Left lung (tissue), 14 donors: ENCODE measurements around the gene NPTX1. TPM values are rescaled to one million over a fixed set of nuclear protein-coding genes. Genes with fewer than 3 reads are reported as not detected.

Source experiments
- ATAC-seq: fragments of 200-7000 bp; cut with Tn5 transposase; one replicate; pipeline ENCODE4 v1.9.1; 2020; ENCODE audit warnings: moderate library complexity
- DNase-seq, 4 donors: peaks; one replicate each; pipeline ENCODE4 v3.0.0-alpha.2; 2013 to 2020
- H3K27ac ChIP-seq, 2 donors: fragments of 200-600 bp; sonication (generic) in 1 of 2; one replicate each; pipeline versions ENCODE4 v1.5.0 to v1.8.0; 2020 to 2021
- H3K27me3 ChIP-seq, 2 donors: fragments of 200-600 bp; sonication (generic) in 1 of 2; one replicate each; pipeline versions ENCODE4 v1.5.0 to v1.8.0; 2020 to 2021
- H3K36me3 ChIP-seq, 2 donors: fragments of 200-600 bp; sonication (generic) in 1 of 2; one replicate each; pipeline versions ENCODE4 v1.5.0 to v1.8.0; 2020 to 2021
- H3K4me1 ChIP-seq, 2 donors: fragments of 200-600 bp; one replicate each; pipeline ENCODE4 v1.8.0; 2021
- H3K4me3 ChIP-seq, 2 donors: fragments of 200-600 bp; sonication (generic) in 1 of 2; one replicate each; pipeline versions ENCODE4 v1.5.0 to v1.8.0; 2020 to 2021; ENCODE audit warnings: mild to moderate bottlenecking in 1 of 2
- H3K9me3 ChIP-seq, 2 donors: fragments of 200-600 bp; sonication (generic) in 1 of 2; one replicate each; pipeline versions ENCODE4 v1.5.0 to v1.8.0; 2020 to 2021
- CTCF ChIP-seq, 2 donors: fragments of 200-600 bp; sonication (generic) in 1 of 2; IDR thresholded peaks; one replicate each; pipeline versions ENCODE4 v1.5.0 to v1.8.0; 2021; ENCODE audit warnings: antibody characterized with exemption in 2 of 2
- intact Hi-C, 2 donors: fragments of 100-400 bp; cut with DNase I; formaldehyde crosslinking; loops; one replicate each; pipeline versions ENCODE4 v1.11.2 to v1.14.2; 2022
- long read RNA-seq, 12 donors: library from polyadenylated mRNA in 2 of 12; unstranded in 2 of 12; transcript quantifications; one replicate each; pipeline ENCODE4 v2.0.0 and lab custom pipeline, GENCODE V29; 2019 to 2026
- polyA plus RNA-seq, 6 donors: library from polyadenylated mRNA; unstranded; fragments of 120-200 nt; gene quantifications; one replicate each; pipeline ENCODE4 v1.2.1, GENCODE V29; 2013; ENCODE audit not compliant: insufficient read length in 6 of 6
- total RNA-seq, 2 donors: library from RNA; stranded (reverse); fragmentation: NEBNext Ultra II Directional; extraction: Animal tissue kit (Norgen Biotek cat#: 25700); gene quantifications; one replicate each; pipeline ENCODE4 v1.2.1, GENCODE V29; 2021
- donor health status: DM: no; HTN: yes; CAD: no.
- donor health status: DM: no; HTN: no; CAD: no.

NPTX1 gene
- total RNA-seq, result under 1 TPM; 0.17 to 0.37 TPM
- polyA plus RNA-seq, result 1 to 10 TPM; 3.8 to 9.1 (median 7.8) TPM
- long read RNA-seq, donor 1, full-length matches to known transcripts, result 2 of 2 reads
- long read RNA-seq, donor 1, partial matches to known transcripts, result 0 of 2 reads
- long read RNA-seq, donor 1, other reads (novel, unspliced or antisense), result 0 of 2 reads
- long read RNA-seq, donor 2, full-length matches to known transcripts, result 5 of 5 reads
- long read RNA-seq, donor 2, partial matches to known transcripts, result 0 of 5 reads
- long read RNA-seq, donor 2, other reads (novel, unspliced or antisense), result 0 of 5 reads
- long read RNA-seq, donor 3, full-length matches to known transcripts, result 4 of 4 reads
- long read RNA-seq, donor 3, partial matches to known transcripts, result 0 of 4 reads
- long read RNA-seq, donor 3, other reads (novel, unspliced or antisense), result 0 of 4 reads
- long read RNA-seq, donor 4, result 0 reads
- long read RNA-seq, donor 5, full-length matches to known transcripts, result 2 of 2 reads
- long read RNA-seq, donor 5, partial matches to known transcripts, result 0 of 2 reads
- long read RNA-seq, donor 5, other reads (novel, unspliced or antisense), result 0 of 2 reads
- long read RNA-seq, donor 6, full-length matches to known transcripts, result 1 of 1 reads
- long read RNA-seq, donor 6, partial matches to known transcripts, result 0 of 1 reads
- long read RNA-seq, donor 6, other reads (novel, unspliced or antisense), result 0 of 1 reads
- long read RNA-seq, donor 7, result 0 reads
- long read RNA-seq, donor 8, full-length matches to known transcripts, result 1 of 1 reads
- long read RNA-seq, donor 8, partial matches to known transcripts, result 0 of 1 reads
- long read RNA-seq, donor 8, other reads (novel, unspliced or antisense), result 0 of 1 reads
- long read RNA-seq, donor 9, result 0 reads
- long read RNA-seq, donor 10, result 0 reads
- long read RNA-seq, donor 11, result 0 reads
- long read RNA-seq, donor 12, result 0 reads

GRCh38 chr17:80475910-80476876, at the start of gene NPTX1:
TSS of gene NPTX1 (minus strand) at chr17:80476607. CDS start at chr17:80476446, 161 bp downstream.
- H3K27ac ChIP-seq, result no peak within 1 kb of the TSS
- peak in 1 of 4 donors; percentile 25 for DNase-seq
- no peaks in the 10 kb centered on the region for H3K9me3 ChIP-seq
- TF ChIP-seq CTCF (IDR thresholded peaks at IDR 0.05), result no peak
- peak within 1 kb of the TSS in 1 of 2 donors; percentile 26 for H3K4me3 ChIP-seq
- peak; percentile 59 for ATAC-seq
- H3K36me3 ChIP-seq, result no peaks in the 10 kb centered on the region
- intact Hi-C loops, result no loop called here
- peaks cover 64 to 100% of the 10 kb centered on the region in 2 donors for H3K27me3 ChIP-seq
- peaks cover 20 to 42% of the 10 kb centered on the region in 2 donors for H3K4me1 ChIP-seq

- TF ChIP-seq CTCF (IDR thresholded peaks at IDR 0.05), result no peak
- Histone ChIP-seq H3K9me3 (no peaks in the 10 kb centered on the region), H3K27ac (no peak overlapping the region), H3K36me3 (no peaks in the 10 kb centered on the region), H3K4me1 (no peaks in the 10 kb centered on the region), H3K4me3 (no peak overlapping the region), H3K27me3 (peaks cover 0 to 30% of the 10 kb centered on the region in 2 donors)
- DNase-seq (no peak), ATAC-seq (no peak)
- intact Hi-C loops, result no loop called here
Observed at GRCh38 chr17:80523956-80524712, 47.7 kb upstream of the NPTX1 start.

GRCh38 chr17:80523054-80523744, 46.8 kb upstream of the NPTX1 start:
- intact Hi-C loops, result no loop called here
- H3K4me1 ChIP-seq, result no peaks in the 10 kb centered on the region
- H3K9me3 ChIP-seq, result no peaks in the 10 kb centered on the region
- H3K27me3 ChIP-seq, result peaks cover 0 to 21% of the 10 kb centered on the region in 2 donors
- H3K36me3 ChIP-seq, result no peaks in the 10 kb centered on the region
- no peak for ATAC-seq
- H3K4me3 ChIP-seq, result no peak overlapping the region
- no peak for TF ChIP-seq CTCF (IDR thresholded peaks at IDR 0.05)
- no peak for DNase-seq
- no peak overlapping the region for H3K27ac ChIP-seq

- intact Hi-C loops, result no loop called here
- no peak overlapping the region for H3K27ac ChIP-seq
- TF ChIP-seq CTCF (IDR thresholded peaks at IDR 0.05), result no peak
- ATAC-seq, result no peak
- no peaks in the 10 kb centered on the region for H3K4me1 ChIP-seq
- H3K36me3 ChIP-seq, result no peaks in the 10 kb centered on the region
- DNase-seq, result no peak
- no peaks in the 10 kb centered on the region for H3K9me3 ChIP-seq
- peaks cover 0 to 4% of the 10 kb centered on the region in 2 donors for H3K27me3 ChIP-seq
- no peak overlapping the region for H3K4me3 ChIP-seq
Observed at GRCh38 chr17:80520810-80521455, 44.5 kb upstream of the NPTX1 start.
